Panc1 (cell line): ENCODE data around the gene ENPP3. TPM values are rescaled to one million over a fixed set of nuclear protein-coding genes. Genes with fewer than 3 reads are reported as not detected.

Source experiments
- ATAC-seq: fragments of 200-7000 bp; cut with Tn5 transposase; 2 replicates; pipeline ENCODE4 v1.9.1; 2020; ENCODE audit warnings: mild to moderate bottlenecking, moderate library complexity
- Bru-seq: library from RNA; stranded (reverse); fragments of 400-500 nt; gene quantifications from one replicate; lab custom pipeline; 2021; lab: Mats Ljungman, UMichigan
- BruChase-seq, 2 experiments: library from RNA; stranded (reverse); fragments of 400-500 nt; gene quantifications; one replicate each; lab custom pipeline; 2021; lab: Mats Ljungman, UMichigan
- BruUV-seq: library from RNA; stranded (reverse); fragments of 400-500 nt; replicated peaks from 2 replicates; lab custom pipeline; 2021; lab: Mats Ljungman, UMichigan
- CTCF ChIA-PET: fragments of 300-600 bp; sonication (Branson Sonifier 250); formaldehyde crosslinking; loops from one replicate; lab custom pipeline; 2022; ENCODE audit warnings: antibody characterized with exemption; lab: Charles Lee
- POLR2A ChIA-PET: fragments of 300-600 bp; sonication (Branson Sonifier 250); formaldehyde crosslinking; loops from one replicate; lab custom pipeline; 2022; ENCODE audit warnings: antibody characterized with exemption; lab: Charles Lee
- DNase-seq: peaks from one replicate; pipeline ENCODE4 v3.0.0-alpha.2; 2010; ENCODE audit warnings: low read depth, low spot score
- H3K27ac ChIP-seq: 2 replicates; pipeline ENCODE4 v1.5.1; 2011; ENCODE audit warnings: mild to moderate bottlenecking, low read length, inconsistent platforms
- H3K27me3 ChIP-seq: fragments of 200-500 bp; sonication (Bioruptor generic); 2 replicates; pipeline ENCODE4 v1.6.0; 2014; ENCODE audit warnings: low read length, inconsistent platforms; ENCODE audit not compliant: control insufficient read depth, insufficient read depth
- H3K36me3 ChIP-seq: fragments of 200-500 bp; sonication (Bioruptor generic); 2 replicates; pipeline ENCODE4 v1.5.1; 2014; ENCODE audit warnings: inconsistent platforms, mild to moderate bottlenecking, low read length, moderate library complexity; ENCODE audit not compliant: control insufficient read depth, insufficient read depth
- H3K4me1 ChIP-seq: 2 replicates; pipeline ENCODE4 v1.5.1; 2011; ENCODE audit warnings: inconsistent platforms, mild to moderate bottlenecking, low read length, moderate library complexity; ENCODE audit not compliant: control insufficient read depth, insufficient read depth
- H3K4me3 ChIP-seq, 2 experiments: 2 replicates each; pipeline ENCODE4 v1.5.1; 2011 to 2012; ENCODE audit warnings: low read depth in 2 of 2, low read length in 2 of 2, mild to moderate bottlenecking in 2 of 2, inconsistent platforms in 1 of 2, moderate library complexity in 1 of 2
- H3K9me3 ChIP-seq: fragments of 200-500 bp; sonication (Bioruptor generic); 2 replicates; pipeline ENCODE4 v1.5.1; 2014; ENCODE audit warnings: low read depth, mild to moderate bottlenecking, inconsistent platforms, low read length, moderate library complexity; ENCODE audit not compliant: control insufficient read depth, insufficient read depth
- CTCF ChIP-seq: fragments of 450-650 bp; IDR thresholded peaks from 2 replicates; pipeline ENCODE4 v1.5.1; 2017; ENCODE audit warnings: mild to moderate bottlenecking
- POLR2AphosphoS5 ChIP-seq: IDR thresholded peaks from 2 replicates; pipeline ENCODE4 v1.6.1; 2012; ENCODE audit warnings: mild to moderate bottlenecking, low read depth, low read length, moderate library complexity
- REST ChIP-seq, 2 experiments: IDR thresholded peaks; 2 replicates each; pipeline ENCODE4 v1.6.1; 2011 to 2012; ENCODE audit warnings: low read depth in 2 of 2, control low read depth in 1 of 2, low read length in 1 of 2, mild to moderate bottlenecking in 1 of 2, moderate library complexity in 1 of 2; ENCODE audit not compliant: insufficient read depth in 1 of 2
- SIN3A ChIP-seq: IDR thresholded peaks from 2 replicates; pipeline ENCODE4 v1.6.1; 2012; ENCODE audit warnings: low read depth, mild to moderate bottlenecking, low read length, moderate library complexity, borderline replicate concordance; ENCODE audit not compliant: insufficient read depth
- TCF7L2 ChIP-seq: IDR thresholded peaks from 2 replicates; pipeline ENCODE4 v1.6.1; 2011; ENCODE audit warnings: mild to moderate bottlenecking, low read depth, low read length, inconsistent platforms
- in situ Hi-C: cut with HindIII; loops from 2 replicates; pipeline ENCODE4 v1.10.0; 2016; ENCODE audit warnings: low sequenced_read_pairs, low pct_unique_long_range_greater_than_20kb
- intact Hi-C: fragments of 100-400 bp; cut with micrococcal nuclease; formaldehyde crosslinking; loops from one replicate; pipeline ENCODE4 v1.10.0; 2022; ENCODE audit not compliant: unreplicated experiment
- long read RNA-seq: library from polyadenylated mRNA; unstranded; transcript quantifications from one replicate; pipeline ENCODE4 v2.0.0, GENCODE V29; 2021; ENCODE audit not compliant: unreplicated experiment
- polyA plus RNA-seq: library from polyadenylated mRNA; unstranded; fragments of >200 nt; gene quantifications from one replicate; pipeline ENCODE4 v1.2.1, GENCODE V29; 2012; ENCODE audit warnings: missing spikeins; ENCODE audit not compliant: insufficient read length
- total RNA-seq: library from RNA; stranded (reverse); gene quantifications from one replicate; pipeline ENCODE4 v1.2.1, GENCODE V29; 2021; ENCODE audit not compliant: unreplicated experiment

ENPP3 gene
- not detected for total RNA-seq
- not detected for polyA plus RNA-seq
- Bru-seq, nascent RNA = percentile 16 among the genes with signal in this experiment
- BruChase-seq, experiment 1, labeled RNA remaining after a 2-hour chase = percentile 16 among the genes with signal in this experiment
- percentile 12 among the genes with signal in this experiment for BruChase-seq, experiment 2, labeled RNA remaining after a 6-hour chase
- long read RNA-seq = 0 reads

DNA sequence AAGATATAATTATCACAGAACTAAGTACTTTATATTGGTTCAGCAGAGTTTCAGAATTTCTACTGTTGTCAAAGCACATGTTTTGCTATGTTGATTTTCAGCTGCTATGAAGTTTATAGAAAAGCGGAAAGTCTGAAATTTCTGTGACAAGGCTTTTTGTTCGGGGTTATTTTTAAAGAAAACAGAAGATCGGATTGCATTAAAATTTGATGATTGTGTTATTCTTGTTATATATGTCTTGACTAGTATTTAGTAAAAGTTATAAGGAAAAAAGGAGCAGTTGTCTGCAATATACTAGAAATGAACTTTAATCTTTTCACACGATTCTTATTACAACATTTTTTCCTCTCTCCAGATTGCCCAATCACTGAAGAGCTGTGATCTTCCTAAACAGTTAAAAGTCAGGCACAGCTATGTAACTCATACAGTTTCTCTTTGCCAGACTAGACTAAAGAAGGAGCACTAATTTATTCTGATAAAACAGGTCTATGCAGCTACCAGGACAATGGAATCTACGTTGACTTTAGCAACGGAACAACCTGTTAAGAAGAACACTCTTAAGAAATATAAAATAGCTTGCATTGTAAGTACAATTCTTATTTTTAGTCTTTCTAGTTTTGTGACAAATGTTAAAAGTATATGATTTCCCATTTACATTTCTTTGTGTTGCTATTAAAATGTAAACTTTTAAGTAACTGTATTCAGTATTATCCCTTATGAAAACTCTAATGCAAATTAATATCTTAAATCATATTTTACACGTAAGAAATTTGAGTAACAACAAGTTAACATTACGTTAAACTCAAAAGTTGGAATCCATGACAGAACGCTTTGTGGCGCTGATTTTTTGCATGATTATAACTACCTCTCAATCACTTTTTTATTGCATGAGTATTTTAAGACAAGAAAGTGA, at the start of gene ENPP3:
ENPP3 (plus strand) TSS at position 423 of the 913 bp plus-strand sequence; CDS start at position 506, 83 bp downstream.
- CTCF ChIA-PET = no interaction called here
- no peak within 1 kb of the TSS for H3K27ac ChIP-seq
- ATAC-seq (no peak), DNase-seq (no peak)
- no TSS peak for BruUV-seq
- in situ Hi-C loops (no loop called here), intact Hi-C loops (no loop called here)
- H3K4me1 ChIP-seq = no peaks in the 10 kb centered on the region
- TF ChIP-seq CTCF (no peak), TCF7L2 (no peak), SIN3A (no peak)
- no peaks in the 10 kb centered on the region; the same call in none of the 2 replicates for H3K27me3 ChIP-seq
- POLR2A ChIA-PET = no interaction called here
- no peak within 1 kb of the TSS for H3K4me3 ChIP-seq
- no peaks in the 10 kb centered on the region for H3K9me3 ChIP-seq
- H3K36me3 ChIP-seq = no peaks in the 10 kb centered on the region

- no peaks in the 10 kb centered on the region for H3K4me1 ChIP-seq
- no peak overlapping the region for H3K27ac ChIP-seq
- H3K27me3 ChIP-seq = no peaks in the 10 kb centered on the region
- no peaks in the 10 kb centered on the region for H3K9me3 ChIP-seq
- in situ Hi-C loops = no loop called here
- POLR2A ChIA-PET = no interaction called here
- DNase-seq = no peak
- CTCF ChIA-PET = no interaction called here
- TF ChIP-seq REST (IDR thresholded peaks at IDR 0.05; ENCODE audit: insufficient read depth in 1 of 2, low read depth in 2 of 2, low read length in 1 of 2) = no peak
- no peak for TF ChIP-seq TCF7L2
- no peak for TF ChIP-seq POLR2AphosphoS5
- no peak for TF ChIP-seq CTCF
- no peak for TF ChIP-seq SIN3A
- H3K4me3 ChIP-seq = no peak overlapping the region
- intact Hi-C loops = no loop called here
- BruUV-seq = no TSS peak
- peaks cover 24% of the 10 kb centered on the region for H3K36me3 ChIP-seq
- ATAC-seq = no peak
Observed at GRCh38 chr6:131587909-131588308, 49.2 kb upstream of the ENPP3 start.
